MM.1S (cell line): ENCODE data around the gene GPRIN1.

Experiments used
- DNase-seq: peaks from one replicate; pipeline ENCODE4 v3.0.0-alpha.2; 2015
- H2AFZ ChIP-seq: fragments of 300-600 bp; sonication (generic); 2 replicates; pipeline ENCODE4 v1.6.0; 2016; ENCODE audit warnings: antibody characterized with exemption, low read length
- H3F3A ChIP-seq: fragments of 300-600 bp; sonication (generic); 2 replicates; pipeline ENCODE4 v1.6.1; 2016; ENCODE audit warnings: mild to moderate bottlenecking, antibody characterized with exemption, low read length, moderate library complexity, mixed read lengths; ENCODE audit not compliant: insufficient read depth
- H3K27ac ChIP-seq: fragments of 300-600 bp; sonication (generic); 2 replicates; pipeline ENCODE4 v1.5.1; 2016; ENCODE audit warnings: mild to moderate bottlenecking, low read length
- H3K27me3 ChIP-seq: fragments of 300-600 bp; sonication (generic); replicated peaks from 2 replicates; pipeline ENCODE4 v1.6.0; 2016; ENCODE audit warnings: low read length; ENCODE audit not compliant: insufficient read depth
- H3K36me3 ChIP-seq: fragments of 300-600 bp; sonication (generic); replicated peaks from 2 replicates; pipeline ENCODE4 v1.6.1; 2016; ENCODE audit warnings: mild to moderate bottlenecking, low read length, mixed read lengths; ENCODE audit not compliant: insufficient read depth
- H3K4me1 ChIP-seq: fragments of 300-600 bp; sonication (generic); 2 replicates; pipeline ENCODE4 v1.6.1; 2016; ENCODE audit warnings: low read length, mixed read lengths
- H3K4me2 ChIP-seq: fragments of 300-600 bp; sonication (generic); 2 replicates; pipeline ENCODE4 v1.6.0; 2016; ENCODE audit warnings: low read depth, low read length
- H3K4me3 ChIP-seq: fragments of 300-600 bp; sonication (generic); 2 replicates; pipeline ENCODE4 v1.5.1; 2016; ENCODE audit warnings: low read length, mixed read lengths
- H3K79me2 ChIP-seq: fragments of 300-600 bp; sonication (generic); 2 replicates; pipeline ENCODE4 v1.6.1; 2016; ENCODE audit warnings: mixed run types, low read length, mixed read lengths
- H3K9ac ChIP-seq: fragments of 300-600 bp; sonication (generic); 2 replicates; pipeline ENCODE4 v1.6.1; 2016; ENCODE audit warnings: low read length, mixed read lengths
- H3K9me2 ChIP-seq: fragments of 300-600 bp; sonication (generic); replicated peaks from 2 replicates; pipeline ENCODE4 v1.6.1; 2016; ENCODE audit warnings: mild to moderate bottlenecking, low read length, mixed read lengths; ENCODE audit not compliant: insufficient read depth
- H3K9me3 ChIP-seq: fragments of 300-600 bp; sonication (generic); replicated peaks from 2 replicates; pipeline ENCODE4 v1.6.1; 2016; ENCODE audit warnings: mild to moderate bottlenecking, low read length, mixed read lengths; ENCODE audit not compliant: insufficient read depth
- H4K20me1 ChIP-seq: fragments of 300-600 bp; sonication (generic); 2 replicates; pipeline ENCODE4 v1.6.1; 2016; ENCODE audit warnings: mild to moderate bottlenecking, low read length, moderate library complexity, mixed read lengths; ENCODE audit not compliant: insufficient read depth
- CTCF ChIP-seq: fragments of 300-600 bp; sonication (generic); IDR thresholded peaks from 2 replicates; pipeline ENCODE4 v1.5.1; 2016; ENCODE audit warnings: antibody characterized with exemption, low read length, mixed read lengths
- EZH2 ChIP-seq: fragments of 300-600 bp; sonication (generic); optimal IDR thresholded peaks from 2 replicates; pipeline ENCODE3; 2017; ENCODE audit warnings: low read depth, mild to moderate bottlenecking, antibody characterized with exemption, low read length, mixed read lengths
- EZH2phosphoT487 ChIP-seq: fragments of 300-600 bp; sonication (generic); IDR thresholded peaks from 2 replicates; pipeline ENCODE4 v1.6.1; 2018; ENCODE audit warnings: antibody characterized with exemption, low read length

The GPRIN1 gene

DNA sequence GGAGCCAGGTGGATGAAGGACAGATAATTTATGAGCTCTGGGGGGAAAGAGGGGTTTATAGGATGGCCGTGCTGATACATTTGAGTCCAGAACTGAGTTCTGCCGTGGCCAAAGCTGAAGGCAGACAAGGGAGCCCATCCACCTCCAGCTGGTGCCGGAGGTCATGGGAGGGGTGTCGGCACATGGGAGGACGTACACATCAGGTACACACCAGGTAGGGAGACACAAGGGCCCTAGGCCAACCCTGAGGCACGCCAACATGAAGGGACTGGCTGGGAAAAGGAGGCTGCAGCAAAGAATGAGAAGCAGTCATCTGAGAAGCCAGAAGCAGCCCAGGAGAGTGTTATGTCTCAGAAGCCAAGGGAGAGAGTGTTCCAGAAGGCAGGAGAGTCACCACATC is 2.1 kb upstream of the GPRIN1 start:
- DNase-seq, result no peak
- peaks cover 3% of the 10 kb centered on the region; the same call in 1 of the 2 replicates for H3K79me2 ChIP-seq
- peaks cover 48% of the 10 kb centered on the region for H3K27me3 ChIP-seq
- H3K4me2 ChIP-seq, result no peak overlapping the region
- H2AFZ ChIP-seq, result no peak overlapping the region
- peaks cover 23% of the 10 kb centered on the region for H3K4me1 ChIP-seq
- H3K4me3 ChIP-seq, result no peak overlapping the region
- H3K27ac ChIP-seq, result no peak overlapping the region
- H3K9ac ChIP-seq, result no peak overlapping the region
- TF ChIP-seq CTCF (no peak), EZH2 (no peak), EZH2phosphoT487 (no peak)
- no peaks in the 10 kb centered on the region for H3K9me3 ChIP-seq
- no peaks in the 10 kb centered on the region for H3K36me3 ChIP-seq
- H3K9me2 ChIP-seq, result no peaks in the 10 kb centered on the region
- H4K20me1 ChIP-seq, result no peaks in the 10 kb centered on the region
- 0 out of 2 replicates have a peak, but pooled peaks cover 4% of the 10 kb centered on the region for H3F3A ChIP-seq

GRCh38 chr5:176611435-176611834 is 1.5 kb upstream of the GPRIN1 start:
- Histone ChIP-seq H3K4me2 (no peak overlapping the region), H3K4me3 (no peak overlapping the region), H3K4me1 (peaks cover 23% of the 10 kb centered on the region), H3K9me3 (no peaks in the 10 kb centered on the region), H4K20me1 (no peaks in the 10 kb centered on the region), H3K9me2 (no peaks in the 10 kb centered on the region), H3K36me3 (no peaks in the 10 kb centered on the region), H3K79me2 (peaks cover 3% of the 10 kb centered on the region; the same call in 1 of the 2 replicates), H3K27ac (no peak overlapping the region), H3K27me3 (peaks cover 42% of the 10 kb centered on the region), H2AFZ (no peak overlapping the region), H3K9ac (no peak overlapping the region), H3F3A (0 out of 2 replicates have a peak, but pooled peaks cover 4% of the 10 kb centered on the region)
- DNase-seq, result peak; percentile 68
- TF ChIP-seq CTCF (no peak), EZH2 (no peak), EZH2phosphoT487 (no peak)

GRCh38 chr5:176610435-176610773 is 448 bp upstream of the GPRIN1 start:
- H3K79me2 ChIP-seq, result peaks cover 3% of the 10 kb centered on the region; the same call in 1 of the 2 replicates
- 0 out of 2 replicates have a peak, but pooled peaks cover 4% of the 10 kb centered on the region for H3F3A ChIP-seq
- TF ChIP-seq EZH2 (no peak), EZH2phosphoT487 (no peak), CTCF (no peak)
- peaks cover 23% of the 10 kb centered on the region for H3K4me1 ChIP-seq
- H3K4me2 ChIP-seq, result peak overlapping the region; percentile 88
- no peaks in the 10 kb centered on the region for H3K9me2 ChIP-seq
- H3K9me3 ChIP-seq, result no peaks in the 10 kb centered on the region
- no peaks in the 10 kb centered on the region for H3K36me3 ChIP-seq
- no peak overlapping the region for H3K27ac ChIP-seq
- H3K9ac ChIP-seq, result peak overlapping the region; percentile 27; the same call in 1 of the 2 replicates
- peak overlapping the region; percentile 83 for H2AFZ ChIP-seq
- H3K27me3 ChIP-seq, result peaks cover 32% of the 10 kb centered on the region
- H4K20me1 ChIP-seq, result no peaks in the 10 kb centered on the region
- DNase-seq, result no peak
- peak overlapping the region; percentile 72 for H3K4me3 ChIP-seq
